CD4-positive, alpha-beta T cell treated with Interleukin-4 for 4 hours (primary cell): ENCODE measurements around the gene VPS52.

Experiments
- DNase-seq: peaks from one replicate; pipeline ENCODE4 v3.0.0-alpha.2; 2020

VPS52 gene

GRCh38 chr6:33271468-33272274 lies at the start of gene VPS52, which contains the start of gene RPS18:
TSS of gene VPS52 (minus strand) at chr6:33271876. CDS start at chr6:33271675, 201 bp downstream.
TSS of gene RPS18 (plus strand) at chr6:33272075. CDS start at chr6:33272120, 45 bp downstream.
- DNase-seq = peak; percentile 98

- no peak for DNase-seq
Measured at GRCh38 chr6:33321227-33321626, 49.6 kb upstream of the VPS52 start.

- no peak for DNase-seq
Measured at GRCh38 chr6:33320315-33321181, 48.9 kb upstream of the VPS52 start.

- DNase-seq = no peak
Measured at GRCh38 chr6:33319939-33320314, 48.3 kb upstream of the VPS52 start.

- no peak for DNase-seq
Measured at GRCh38 chr6:33318426-33319073, 46.9 kb upstream of the VPS52 start.

- peak; percentile 98 for DNase-seq
Measured at GRCh38 chr6:33317669-33318425, 46.2 kb upstream of the VPS52 start, which contains the start of gene ZBTB22. TSS of gene ZBTB22 (minus strand) at chr6:33317744. CDS start at chr6:33316916, 828 bp downstream.

- DNase-seq = no peak
Measured at GRCh38 chr6:33317419-33317668, 45.7 kb upstream of the VPS52 start.

- DNase-seq = no peak
Measured at GRCh38 chr6:33316603-33317418, 45.1 kb upstream of the VPS52 start.

- DNase-seq = no peak
Measured at GRCh38 chr6:33315793-33316602, 44.3 kb upstream of the VPS52 start.

- DNase-seq = peak; percentile 18
Measured at GRCh38 chr6:33314943-33315792, 43.5 kb upstream of the VPS52 start.

- peak; percentile 94 for DNase-seq
Measured at GRCh38 chr6:33314515-33314942, 42.9 kb upstream of the VPS52 start.

- peak; percentile 95 for DNase-seq
Measured at GRCh38 chr6:33313709-33314514, 42.2 kb upstream of the VPS52 start, which contains the start of gene TAPBP. TSS of gene TAPBP (minus strand) at chr6:33314078. CDS start at chr6:33314041, 37 bp downstream.

- DNase-seq = peak; percentile 24
Measured at GRCh38 chr6:33313105-33313708, 41.5 kb upstream of the VPS52 start.

GRCh38 chr6:33312361-33313104 lies 40.9 kb upstream of the VPS52 start:
- peak; percentile 95 for DNase-seq

GRCh38 chr6:33306356-33306755 lies 34.7 kb upstream of the VPS52 start:
- DNase-seq = no peak

GRCh38 chr6:33305052-33305451 lies 33.4 kb upstream of the VPS52 start:
- DNase-seq = no peak

- no peak for DNase-seq
Measured at GRCh38 chr6:33304216-33304615, 32.5 kb upstream of the VPS52 start.

- no peak for DNase-seq
Measured at GRCh38 chr6:33301877-33302276, 30.2 kb upstream of the VPS52 start.
